Mesothelial cell of epicardium (in vitro differentiated cells): Measurements from ENCODE around the gene HEBP2. TPM values are rescaled to one million over a fixed set of nuclear protein-coding genes. Genes with fewer than 3 reads are reported as not detected.
"Not testable (repeated sequence)": the region's sequence is repeated elsewhere in the genome, so short reads cannot be mapped to it uniquely, and the experiment has no call there.

Experiments used
- DNase-seq, 2 experiments: peaks; one replicate each; pipeline ENCODE4 v3.0.0; 2021; ENCODE audit warnings: low spot score in 2 of 2; ENCODE audit not compliant: unreplicated experiment in 2 of 2
- H3K27ac Mint-ChIP-seq: 2 replicates; pipeline ENCODE4 v1.8.0; 2021; ENCODE audit warnings: mixed read lengths
- H3K27me3 Mint-ChIP-seq: 2 replicates; pipeline ENCODE4 v1.8.0; 2021; ENCODE audit warnings: low read depth, mixed read lengths
- H3K36me3 Mint-ChIP-seq: 2 replicates; pipeline ENCODE4 v1.8.0; 2021; ENCODE audit warnings: mixed read lengths
- H3K4me1 Mint-ChIP-seq: 2 replicates; pipeline ENCODE4 v1.8.0; 2021; ENCODE audit warnings: mixed read lengths
- H3K4me3 Mint-ChIP-seq: 2 replicates; pipeline ENCODE4 v1.8.0; 2021; ENCODE audit warnings: mild to moderate bottlenecking, moderate library complexity, mixed read lengths
- H3K9me3 Mint-ChIP-seq: 2 replicates; pipeline ENCODE4 v1.8.0; 2021; ENCODE audit warnings: mixed read lengths
- total RNA-seq: library from RNA; stranded (reverse); gene quantifications from 3 replicates; pipeline ENCODE4 v1.2.1, GENCODE V29; 2021
- TF ChIP-seq, protein P1 (sequence below): fragments of 200-600 bp; sonication (generic); IDR thresholded peaks from one replicate; pipeline ENCODE4 v1.5.0; 2021; ENCODE audit warnings: antibody characterized with exemption; ENCODE audit not compliant: unreplicated experiment

HEBP2 gene
- total RNA-seq, 1 donor from 2014 or later: 53.7 TPM

DNA sequence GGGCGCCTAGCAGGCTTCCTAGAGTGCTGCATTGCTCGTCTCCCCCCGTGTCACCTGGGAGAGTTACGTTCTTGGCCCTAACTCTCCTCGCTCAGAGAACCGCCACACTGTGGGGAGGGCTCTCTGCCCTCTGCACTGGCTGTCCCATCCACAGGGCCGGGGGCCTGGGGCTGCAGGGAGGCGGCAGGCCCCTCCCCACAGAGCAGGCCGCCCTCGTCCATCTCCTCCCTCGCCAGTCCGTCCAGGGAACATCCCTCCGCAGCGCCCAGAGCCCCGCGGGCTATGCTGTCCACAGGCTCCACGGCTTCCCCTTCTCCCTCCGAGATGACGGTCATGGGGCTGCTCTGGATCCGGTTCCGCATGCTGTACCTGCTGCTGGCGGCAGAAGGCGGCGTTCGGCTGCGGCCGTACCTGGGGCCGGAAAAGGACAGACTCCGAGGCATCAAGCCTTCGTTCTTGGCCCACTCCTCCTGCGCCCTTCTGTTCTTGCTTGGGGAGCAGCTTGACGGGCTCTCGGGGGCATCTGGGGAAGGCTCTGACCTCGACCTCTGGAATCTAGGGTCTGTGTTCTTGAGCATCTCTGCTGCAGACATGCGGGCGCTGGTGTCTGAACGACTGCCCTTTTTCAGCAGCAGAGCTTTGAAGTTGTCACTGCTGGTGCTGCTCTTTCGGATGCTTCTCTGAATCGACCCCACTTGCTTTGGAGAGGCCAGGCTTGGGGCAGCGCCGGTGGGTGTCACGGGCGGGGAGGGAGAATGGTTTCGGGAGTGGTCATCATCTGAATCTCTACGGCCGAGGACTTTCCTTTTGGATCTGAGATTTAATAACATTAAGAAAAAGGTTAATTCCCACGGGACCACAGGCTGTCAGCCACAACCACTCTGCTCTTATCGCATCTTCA, 20.2 kb downstream of the HEBP2 start:
- Mint-ChIP-seq H3K36me3 (peaks cover 38% of the 10 kb centered on the region), H3K9me3 (peaks cover 2% of the 10 kb centered on the region), H3K27ac (no peak overlapping the region), H3K4me3 (no peak overlapping the region), H3K4me1 (peaks cover 2% of the 10 kb centered on the region), H3K27me3 (no peaks in the 10 kb centered on the region)
- no peak for DNase-seq
- TF ChIP-seq, protein P1, sequence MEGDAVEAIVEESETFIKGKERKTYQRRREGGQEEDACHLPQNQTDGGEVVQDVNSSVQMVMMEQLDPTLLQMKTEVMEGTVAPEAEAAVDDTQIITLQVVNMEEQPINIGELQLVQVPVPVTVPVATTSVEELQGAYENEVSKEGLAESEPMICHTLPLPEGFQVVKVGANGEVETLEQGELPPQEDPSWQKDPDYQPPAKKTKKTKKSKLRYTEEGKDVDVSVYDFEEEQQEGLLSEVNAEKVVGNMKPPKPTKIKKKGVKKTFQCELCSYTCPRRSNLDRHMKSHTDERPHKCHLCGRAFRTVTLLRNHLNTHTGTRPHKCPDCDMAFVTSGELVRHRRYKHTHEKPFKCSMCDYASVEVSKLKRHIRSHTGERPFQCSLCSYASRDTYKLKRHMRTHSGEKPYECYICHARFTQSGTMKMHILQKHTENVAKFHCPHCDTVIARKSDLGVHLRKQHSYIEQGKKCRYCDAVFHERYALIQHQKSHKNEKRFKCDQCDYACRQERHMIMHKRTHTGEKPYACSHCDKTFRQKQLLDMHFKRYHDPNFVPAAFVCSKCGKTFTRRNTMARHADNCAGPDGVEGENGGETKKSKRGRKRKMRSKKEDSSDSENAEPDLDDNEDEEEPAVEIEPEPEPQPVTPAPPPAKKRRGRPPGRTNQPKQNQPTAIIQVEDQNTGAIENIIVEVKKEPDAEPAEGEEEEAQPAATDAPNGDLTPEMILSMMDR: no peak

DNA sequence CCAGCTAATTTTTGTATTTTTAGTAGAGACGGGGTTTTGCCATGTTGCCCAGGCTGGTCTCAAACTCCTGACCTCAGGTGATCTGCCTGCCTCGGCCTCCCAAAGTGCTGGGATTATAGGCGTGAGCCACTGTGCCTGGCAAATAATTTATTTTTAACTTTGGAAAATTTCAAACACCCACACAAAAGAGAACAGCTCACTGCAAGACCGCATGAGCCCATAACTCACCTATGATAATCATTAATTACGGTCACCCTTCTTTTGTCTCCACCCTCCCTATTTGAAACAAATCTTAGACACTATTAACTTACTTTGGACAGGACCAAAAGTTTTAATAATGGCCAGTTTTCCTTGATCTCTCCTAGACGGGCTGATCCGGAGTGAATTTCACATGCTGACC, 21.2 kb downstream of the HEBP2 start:
- H3K36me3 Mint-ChIP-seq: peaks cover 32% of the 10 kb centered on the region
- not testable (repeated sequence) for H3K4me1 Mint-ChIP-seq, H3K27ac Mint-ChIP-seq, H3K9me3 Mint-ChIP-seq, DNase-seq, H3K27me3 Mint-ChIP-seq, H3K4me3 Mint-ChIP-seq

DNA sequence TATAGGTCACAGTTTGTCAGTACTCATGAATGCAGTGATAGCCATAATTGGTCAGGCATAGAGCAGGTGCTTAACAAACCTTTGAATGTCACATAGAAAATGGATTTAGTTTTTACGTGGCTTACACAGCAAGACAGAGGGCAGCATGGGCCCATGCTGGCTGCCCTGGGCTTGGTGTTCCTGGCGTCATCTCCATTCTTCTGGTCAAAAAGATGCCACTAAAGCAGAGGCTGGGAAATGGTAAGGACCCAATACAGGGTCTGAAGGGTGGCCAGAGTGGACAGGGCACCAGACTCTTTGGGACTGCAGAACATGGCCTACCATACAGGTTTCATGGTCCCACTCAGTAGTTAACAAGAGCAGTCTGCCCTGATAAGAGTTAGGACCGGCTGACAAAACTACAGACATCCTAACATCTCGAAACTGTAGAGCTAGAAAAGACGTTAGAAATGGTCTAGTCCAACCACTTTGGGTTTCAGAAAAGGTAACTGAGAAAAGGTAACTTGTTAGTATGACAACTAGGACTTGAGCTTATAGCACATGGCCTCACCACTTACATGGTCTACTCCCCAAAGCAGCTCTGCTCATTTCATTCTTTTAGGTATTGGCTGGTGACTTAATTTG, 22.6 kb downstream of the HEBP2 start:
- H3K36me3 Mint-ChIP-seq: peaks cover 23% of the 10 kb centered on the region
- peaks cover 12% of the 10 kb centered on the region for H3K4me1 Mint-ChIP-seq
- TF ChIP-seq, protein P1: no peak
- H3K4me3 Mint-ChIP-seq: no peak overlapping the region
- H3K27me3 Mint-ChIP-seq: no peaks in the 10 kb centered on the region
- no peak for DNase-seq
- no peak overlapping the region for H3K27ac Mint-ChIP-seq
- no peaks in the 10 kb centered on the region for H3K9me3 Mint-ChIP-seq

DNA sequence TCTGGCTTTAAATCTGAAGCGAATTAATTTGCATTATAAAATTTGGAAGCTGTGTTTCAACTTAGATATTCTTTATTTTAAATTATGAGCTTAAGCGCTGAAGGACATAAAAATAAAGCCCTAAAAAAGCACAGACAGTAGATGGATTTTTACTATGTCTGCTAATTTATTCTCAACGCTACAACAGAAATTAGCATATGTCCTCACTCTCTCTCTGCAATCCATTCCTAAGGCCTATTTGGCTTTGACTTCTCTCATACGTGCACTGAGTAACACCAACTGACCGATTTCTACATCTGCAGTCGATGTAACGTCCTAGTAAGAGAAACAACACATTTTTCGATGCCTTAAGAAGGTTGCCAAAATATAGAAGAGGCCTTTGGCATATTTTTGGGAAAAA, 23.7 kb downstream of the HEBP2 start:
- TF ChIP-seq, protein P1: no peak
- Mint-ChIP-seq H3K4me1 (peaks cover 12% of the 10 kb centered on the region), H3K4me3 (no peak overlapping the region), H3K27me3 (no peaks in the 10 kb centered on the region), H3K9me3 (no peaks in the 10 kb centered on the region), H3K36me3 (peaks cover 25% of the 10 kb centered on the region), H3K27ac (no peak overlapping the region)
- DNase-seq: no peak

DNA sequence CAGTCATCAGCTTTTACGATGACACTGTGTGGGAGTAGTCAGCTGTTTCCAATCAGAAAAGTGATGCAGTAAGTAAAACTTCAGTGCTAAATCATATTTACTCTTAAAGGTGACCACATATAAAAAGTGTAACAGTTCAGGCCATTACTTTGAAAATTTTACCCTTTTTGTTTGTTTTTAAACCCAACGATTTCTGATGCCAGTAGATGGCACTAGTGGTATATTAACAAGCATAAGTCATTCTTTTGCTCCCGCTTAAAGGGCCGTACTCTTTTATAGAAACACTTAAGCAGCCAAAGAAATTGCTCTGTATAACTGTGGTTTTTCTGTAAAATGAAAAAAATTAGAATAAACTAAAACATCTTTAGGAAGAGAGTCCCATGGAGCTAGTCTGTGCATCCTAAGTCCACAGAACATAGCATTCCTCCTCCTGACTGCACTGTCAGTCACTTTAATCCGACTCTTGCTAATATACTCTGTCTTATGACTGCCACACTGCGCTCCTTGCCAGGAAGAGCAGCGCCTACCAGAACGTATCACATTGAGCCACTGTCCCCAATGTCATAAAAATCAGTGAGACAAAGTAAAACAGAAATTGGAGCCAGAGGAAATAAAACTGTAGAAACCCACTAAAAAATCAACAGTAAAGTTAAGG, 25.0 kb downstream of the HEBP2 start:
- H3K4me3 Mint-ChIP-seq: no peak overlapping the region
- TF ChIP-seq, protein P1: peak; percentile 49
- DNase-seq: no peak
- no peaks in the 10 kb centered on the region for H3K27me3 Mint-ChIP-seq
- peaks cover 12% of the 10 kb centered on the region for H3K4me1 Mint-ChIP-seq
- no peaks in the 10 kb centered on the region for H3K9me3 Mint-ChIP-seq
- peaks cover 33% of the 10 kb centered on the region for H3K36me3 Mint-ChIP-seq
- H3K27ac Mint-ChIP-seq: peak overlapping the region; percentile 57

DNA sequence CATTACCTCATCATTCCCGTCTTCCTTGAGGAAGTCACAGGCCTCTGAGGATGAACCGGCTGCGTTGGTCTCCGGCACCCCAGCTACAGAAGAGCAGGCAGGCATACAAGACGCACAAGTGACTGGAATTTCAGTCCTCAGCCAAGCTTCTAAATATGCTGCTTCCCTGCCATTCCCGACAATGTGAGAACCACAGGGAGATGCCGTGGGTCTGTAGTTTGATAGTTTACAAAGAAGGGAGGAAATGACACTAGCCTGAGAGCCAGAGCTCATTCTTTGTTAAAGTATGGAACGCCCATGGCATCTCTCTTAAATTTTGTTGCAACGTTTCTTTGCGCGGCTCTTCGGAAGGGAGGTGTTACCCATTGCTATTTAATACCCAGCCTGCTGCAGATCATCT, 25.7 kb downstream of the HEBP2 start:
- Mint-ChIP-seq H3K4me1 (peaks cover 12% of the 10 kb centered on the region), H3K4me3 (no peak overlapping the region), H3K27me3 (no peaks in the 10 kb centered on the region), H3K36me3 (peaks cover 36% of the 10 kb centered on the region), H3K9me3 (no peaks in the 10 kb centered on the region), H3K27ac (peak overlapping the region; percentile 50)
- no peak for DNase-seq
- TF ChIP-seq, protein P1: no peak
